Lower leg skin (tissue), 3 donors: ENCODE data around the gene PLEKHA8.

ENCODE experiments used
- POLR2A ChIP-seq, 2 donors: fragments of 450-650 bp; IDR thresholded peaks; one replicate each; pipeline ENCODE4 v1.6.1; 2016 to 2017; ENCODE audit warnings: antibody characterized with exemption in 2 of 2, mild to moderate bottlenecking in 1 of 2, moderate library complexity in 1 of 2
- TF ChIP-seq, protein P1 (sequence below), 3 donors: fragments of 450-650 bp; IDR thresholded peaks; one replicate each; pipeline ENCODE4 v1.5.1; 2016; ENCODE audit warnings: antibody characterized with exemption in 3 of 3, mild to moderate bottlenecking in 3 of 3, moderate library complexity in 2 of 3

DNA sequence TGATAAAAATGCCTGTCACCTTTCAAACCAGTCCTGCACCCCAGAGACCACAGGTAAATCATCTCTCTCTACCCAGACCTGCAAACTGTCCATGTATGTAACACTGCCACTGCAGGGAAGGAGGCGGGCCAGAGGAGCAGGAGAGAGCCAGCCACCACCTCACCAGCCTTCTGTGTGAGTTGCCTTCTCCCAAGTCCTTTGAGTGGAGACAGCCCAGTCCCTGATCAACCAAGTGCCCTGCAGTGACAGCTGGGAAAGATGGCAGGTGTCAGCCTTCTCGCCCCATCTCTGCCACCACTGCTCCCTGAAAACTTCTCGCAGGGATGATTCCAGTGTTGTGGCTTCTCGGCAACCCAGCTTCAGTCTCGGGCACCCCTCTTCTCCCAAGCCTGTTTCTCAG, 149.0 kb downstream of the PLEKHA8 start:
- TF ChIP-seq POLR2A (IDR thresholded peaks at IDR 0.05) = no peak
- TF ChIP-seq, protein P1, sequence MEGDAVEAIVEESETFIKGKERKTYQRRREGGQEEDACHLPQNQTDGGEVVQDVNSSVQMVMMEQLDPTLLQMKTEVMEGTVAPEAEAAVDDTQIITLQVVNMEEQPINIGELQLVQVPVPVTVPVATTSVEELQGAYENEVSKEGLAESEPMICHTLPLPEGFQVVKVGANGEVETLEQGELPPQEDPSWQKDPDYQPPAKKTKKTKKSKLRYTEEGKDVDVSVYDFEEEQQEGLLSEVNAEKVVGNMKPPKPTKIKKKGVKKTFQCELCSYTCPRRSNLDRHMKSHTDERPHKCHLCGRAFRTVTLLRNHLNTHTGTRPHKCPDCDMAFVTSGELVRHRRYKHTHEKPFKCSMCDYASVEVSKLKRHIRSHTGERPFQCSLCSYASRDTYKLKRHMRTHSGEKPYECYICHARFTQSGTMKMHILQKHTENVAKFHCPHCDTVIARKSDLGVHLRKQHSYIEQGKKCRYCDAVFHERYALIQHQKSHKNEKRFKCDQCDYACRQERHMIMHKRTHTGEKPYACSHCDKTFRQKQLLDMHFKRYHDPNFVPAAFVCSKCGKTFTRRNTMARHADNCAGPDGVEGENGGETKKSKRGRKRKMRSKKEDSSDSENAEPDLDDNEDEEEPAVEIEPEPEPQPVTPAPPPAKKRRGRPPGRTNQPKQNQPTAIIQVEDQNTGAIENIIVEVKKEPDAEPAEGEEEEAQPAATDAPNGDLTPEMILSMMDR (IDR thresholded peaks at IDR 0.05) = no peak
